HepG2 (cell line): ENCODE data around the gene SLC25A10. TPM values are rescaled to one million over a fixed set of nuclear protein-coding genes. Genes with fewer than 3 reads are reported as not detected.

Source experiments
- AKAP8 ChIP-seq: sonication (generic); formaldehyde crosslinking; IDR thresholded peaks from 2 replicates; pipeline ENCODE4 v1.5.1; 2020; ENCODE audit warnings: mild to moderate bottlenecking, missing genetic modification reagents
- ELF3 ChIP-seq: IDR thresholded peaks from 2 replicates; pipeline ENCODE4 v1.6.1; 2016; ENCODE audit warnings: missing genetic modification reagents, missing compliant biosample characterization
- GATAD1 ChIP-seq: IDR thresholded peaks from 2 replicates; pipeline ENCODE4 v1.6.1; 2016; ENCODE audit warnings: missing genetic modification reagents, missing compliant biosample characterization
- HNRNPLL ChIP-seq: fragments of 200-400 bp; formaldehyde crosslinking; IDR thresholded peaks from 2 replicates; pipeline ENCODE4 v1.6.1; 2017; ENCODE audit warnings: mild to moderate bottlenecking, low read depth, low read length; ENCODE audit not compliant: poor library complexity, severe bottlenecking
- IKZF4 ChIP-seq: sonication (generic); formaldehyde crosslinking; IDR thresholded peaks from 2 replicates; pipeline ENCODE4 v1.5.1; 2020; ENCODE audit warnings: borderline replicate concordance, mild to moderate bottlenecking, low read depth, missing genetic modification reagents; ENCODE audit errors: not compliant biosample characterization
- KAT7 ChIP-seq: IDR thresholded peaks from 2 replicates; pipeline ENCODE4 v1.6.1; 2018; ENCODE audit warnings: borderline replicate concordance, missing compliant biosample characterization
- KLF13 ChIP-seq: sonication (generic); formaldehyde crosslinking; IDR thresholded peaks from 2 replicates; pipeline ENCODE4 v1.4.0; 2020; ENCODE audit warnings: mild to moderate bottlenecking, missing genetic modification reagents
- MATR3 ChIP-seq: sonication (generic); formaldehyde crosslinking; IDR thresholded peaks from 2 replicates; pipeline ENCODE4 v1.4.0; 2020; ENCODE audit warnings: missing genetic modification reagents
- MED8 ChIP-seq: sonication (generic); formaldehyde crosslinking; IDR thresholded peaks from 2 replicates; pipeline ENCODE4 v1.8.1; 2023; ENCODE audit warnings: mild to moderate bottlenecking, missing genetic modification reagents; ENCODE audit not compliant: insufficient replicate concordance
- PHB2 ChIP-seq: fragments of 450-650 bp; IDR thresholded peaks from 2 replicates; pipeline ENCODE4 v1.6.1; 2018; ENCODE audit not compliant: partially characterized antibody
- PTBP1 ChIP-seq: fragments of 200-400 bp; formaldehyde crosslinking; IDR thresholded peaks from 2 replicates; pipeline ENCODE4 v1.6.1; 2018; ENCODE audit warnings: low read length, low read depth; ENCODE audit not compliant: poor library complexity, severe bottlenecking
- RXRB ChIP-seq: IDR thresholded peaks from 2 replicates; pipeline ENCODE4 v1.6.1; 2016; ENCODE audit warnings: borderline replicate concordance, missing genetic modification reagents, missing compliant biosample characterization
- ZNF10 ChIP-seq: sonication (generic); formaldehyde crosslinking; IDR thresholded peaks from 2 replicates; pipeline ENCODE4 v1.4.0; 2020; ENCODE audit warnings: mild to moderate bottlenecking, low read depth, missing genetic modification reagents, borderline replicate concordance
- ZNF207 ChIP-seq: fragments of 450-650 bp; IDR thresholded peaks from 2 replicates; pipeline ENCODE4 v1.6.1; 2016; ENCODE audit warnings: antibody characterized with exemption, borderline replicate concordance
- ZNF614 ChIP-seq: IDR thresholded peaks from 2 replicates; pipeline ENCODE4 v1.6.1; 2018; ENCODE audit warnings: missing biosample characterization, missing genetic modification reagents, inconsistent platforms, borderline replicate concordance
- ZNF773 ChIP-seq: sonication (generic); formaldehyde crosslinking; IDR thresholded peaks from 2 replicates; pipeline ENCODE4 v1.4.0; 2020; ENCODE audit warnings: missing genetic modification reagents, borderline replicate concordance
- ZNF775 ChIP-seq: sonication (generic); formaldehyde crosslinking; IDR thresholded peaks from 2 replicates; pipeline ENCODE4 v1.4.0; 2020; ENCODE audit warnings: missing genetic modification reagents, mild to moderate bottlenecking, moderate library complexity, borderline replicate concordance
- polyA plus RNA-seq, 8 experiments: library from polyadenylated mRNA; depleted of rRNA in 3 of 8; stranded (reverse) in 7 of 8; unstranded in 1 of 8; fragments of >200 nt; fragmentation: Illumina TruSeq in 4 of 8; extraction: Trizol in 4 of 8; gene quantifications; 2 replicates each; pipeline versions ENCODE4 v1.2.1 to v1.2.3, GENCODE V29; 2011 to 2016; ENCODE audit warnings: low read depth in 4 of 8, missing spikeins in 1 of 8, mixed read lengths in 1 of 8; ENCODE audit not compliant: insufficient read depth in 1 of 8
- total RNA-seq, 5 experiments: library from RNA; depleted of rRNA; stranded (reverse); fragments of >200 nt; fragmentation: Illumina TruSeq; extraction: Trizol; gene quantifications; 2 replicates each; pipeline ENCODE4 v1.2.3, GENCODE V29; 2016; ENCODE audit warnings: low read depth in 1 of 5
- TF ChIP-seq, protein P1 (sequence below): sonication (generic); formaldehyde crosslinking; IDR thresholded peaks from 2 replicates; pipeline ENCODE4 v1.5.0; 2020; ENCODE audit warnings: mild to moderate bottlenecking, missing genetic modification reagents
- TF ChIP-seq, protein P2 (sequence below): sonication (generic); formaldehyde crosslinking; IDR thresholded peaks from 2 replicates; pipeline ENCODE4 v1.8.0; 2022; ENCODE audit warnings: mild to moderate bottlenecking, missing genetic modification reagents, moderate library complexity
- TF ChIP-seq, protein P3 (sequence below): sonication (generic); formaldehyde crosslinking; IDR thresholded peaks from 2 replicates; pipeline ENCODE4 v1.5.0; 2020; ENCODE audit warnings: mild to moderate bottlenecking, missing genetic modification reagents, borderline replicate concordance

SLC25A10 gene
- total and polyA plus RNA-seq, 2 of the 13 experiments (the other 11 are each of a cell fraction or from before 2014, with no cell fraction given): 46.5 to 140 TPM

DNA sequence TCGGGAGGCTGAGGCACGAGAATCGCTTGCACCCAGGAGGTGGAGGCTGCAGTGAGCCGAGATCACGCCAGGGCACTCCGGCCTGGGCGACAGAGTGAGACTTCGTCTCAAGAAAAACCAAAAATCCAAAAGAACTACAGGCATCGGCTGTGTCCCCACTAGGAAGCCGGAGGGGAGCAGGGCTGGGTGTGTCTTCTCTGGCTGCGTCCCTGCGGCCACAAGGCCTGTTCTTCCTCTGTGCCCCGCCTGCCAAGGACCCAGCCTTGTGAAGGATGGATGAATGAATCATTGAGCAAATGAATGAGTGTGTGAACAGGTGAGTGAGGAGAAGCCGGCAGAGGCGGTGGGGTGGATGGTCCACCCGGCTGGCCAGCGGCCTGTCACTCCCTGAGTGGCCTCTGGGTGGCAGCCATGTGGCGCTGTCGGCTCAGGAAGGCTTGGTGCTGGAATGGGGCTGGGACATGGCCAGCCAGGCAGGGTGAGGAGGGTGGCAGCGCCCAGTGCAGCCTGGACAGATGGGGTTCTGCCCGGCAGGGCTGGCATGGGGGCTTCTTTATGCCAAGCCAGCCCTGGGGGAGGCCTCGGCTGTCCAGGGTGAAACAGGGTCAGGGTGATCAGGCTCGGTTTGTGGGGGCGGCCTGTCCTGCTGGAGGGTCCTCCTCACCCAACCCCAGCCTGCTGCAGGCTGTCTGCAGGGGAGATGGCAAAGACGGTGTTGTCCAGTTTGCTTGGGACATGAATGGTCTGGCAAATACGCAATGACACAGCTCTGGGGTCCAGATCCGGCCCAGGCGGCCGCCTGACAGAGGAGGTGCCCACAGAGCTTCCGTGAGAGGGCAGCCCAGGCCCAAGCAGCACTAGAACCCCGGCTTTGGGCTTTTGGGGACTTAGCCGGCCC, 21.7 kb downstream of the SLC25A10 start (continued):
- peak; percentile 50; the same call in 1 of the 2 replicates for TF ChIP-seq RXRB
- peak; percentile 77; the same call in 1 of the 2 replicates for TF ChIP-seq ZNF614
- TF ChIP-seq KLF13 (CRISPR knock-in tag): no peak
- TF ChIP-seq MATR3 (CRISPR knock-in tag): no peak
- TF ChIP-seq ZNF207: no peak
- TF ChIP-seq IKZF4 (CRISPR knock-in tag): no peak
- TF ChIP-seq, protein P1, sequence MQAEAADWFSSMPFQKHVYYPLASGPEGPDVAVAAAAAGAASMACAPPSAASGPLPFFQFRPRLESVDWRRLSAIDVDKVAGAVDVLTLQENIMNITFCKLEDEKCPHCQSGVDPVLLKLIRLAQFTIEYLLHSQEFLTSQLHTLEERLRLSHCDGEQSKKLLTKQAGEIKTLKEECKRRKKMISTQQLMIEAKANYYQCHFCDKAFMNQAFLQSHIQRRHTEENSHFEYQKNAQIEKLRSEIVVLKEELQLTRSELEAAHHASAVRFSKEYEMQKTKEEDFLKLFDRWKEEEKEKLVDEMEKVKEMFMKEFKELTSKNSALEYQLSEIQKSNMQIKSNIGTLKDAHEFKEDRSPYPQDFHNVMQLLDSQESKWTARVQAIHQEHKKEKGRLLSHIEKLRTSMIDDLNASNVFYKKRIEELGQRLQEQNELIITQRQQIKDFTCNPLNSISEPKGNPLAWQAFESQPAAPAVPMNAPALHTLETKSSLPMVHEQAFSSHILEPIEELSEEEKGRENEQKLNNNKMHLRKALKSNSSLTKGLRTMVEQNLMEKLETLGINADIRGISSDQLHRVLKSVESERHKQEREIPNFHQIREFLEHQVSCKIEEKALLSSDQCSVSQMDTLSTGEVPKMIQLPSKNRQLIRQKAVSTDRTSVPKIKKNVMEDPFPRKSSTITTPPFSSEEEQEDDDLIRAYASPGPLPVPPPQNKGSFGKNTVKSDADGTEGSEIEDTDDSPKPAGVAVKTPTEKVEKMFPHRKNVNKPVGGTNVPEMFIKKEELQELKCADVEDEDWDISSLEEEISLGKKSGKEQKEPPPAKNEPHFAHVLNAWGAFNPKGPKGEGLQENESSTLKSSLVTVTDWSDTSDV (CRISPR knock-in tag): no peak
- TF ChIP-seq ZNF775 (CRISPR knock-in tag): no peak
- TF ChIP-seq HNRNPLL: peak; percentile 35
- no peak for TF ChIP-seq PHB2
- TF ChIP-seq GATAD1 (CRISPR knock-in tag): peak; percentile 74
- no peak for TF ChIP-seq ZNF773 (CRISPR knock-in tag)
- peak; percentile 70; the same call in 1 of the 2 replicates for TF ChIP-seq AKAP8 (CRISPR knock-in tag)
- TF ChIP-seq MED8: no peak
- TF ChIP-seq, protein P2, sequence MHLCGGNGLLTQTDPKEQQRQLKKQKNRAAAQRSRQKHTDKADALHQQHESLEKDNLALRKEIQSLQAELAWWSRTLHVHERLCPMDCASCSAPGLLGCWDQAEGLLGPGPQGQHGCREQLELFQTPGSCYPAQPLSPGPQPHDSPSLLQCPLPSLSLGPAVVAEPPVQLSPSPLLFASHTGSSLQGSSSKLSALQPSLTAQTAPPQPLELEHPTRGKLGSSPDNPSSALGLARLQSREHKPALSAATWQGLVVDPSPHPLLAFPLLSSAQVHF (CRISPR knock-in tag): no peak
- TF ChIP-seq ELF3: peak; percentile 61; the same call in 1 of the 2 replicates
- TF ChIP-seq ZNF10 (CRISPR knock-in tag): no peak
- TF ChIP-seq, protein P3, sequence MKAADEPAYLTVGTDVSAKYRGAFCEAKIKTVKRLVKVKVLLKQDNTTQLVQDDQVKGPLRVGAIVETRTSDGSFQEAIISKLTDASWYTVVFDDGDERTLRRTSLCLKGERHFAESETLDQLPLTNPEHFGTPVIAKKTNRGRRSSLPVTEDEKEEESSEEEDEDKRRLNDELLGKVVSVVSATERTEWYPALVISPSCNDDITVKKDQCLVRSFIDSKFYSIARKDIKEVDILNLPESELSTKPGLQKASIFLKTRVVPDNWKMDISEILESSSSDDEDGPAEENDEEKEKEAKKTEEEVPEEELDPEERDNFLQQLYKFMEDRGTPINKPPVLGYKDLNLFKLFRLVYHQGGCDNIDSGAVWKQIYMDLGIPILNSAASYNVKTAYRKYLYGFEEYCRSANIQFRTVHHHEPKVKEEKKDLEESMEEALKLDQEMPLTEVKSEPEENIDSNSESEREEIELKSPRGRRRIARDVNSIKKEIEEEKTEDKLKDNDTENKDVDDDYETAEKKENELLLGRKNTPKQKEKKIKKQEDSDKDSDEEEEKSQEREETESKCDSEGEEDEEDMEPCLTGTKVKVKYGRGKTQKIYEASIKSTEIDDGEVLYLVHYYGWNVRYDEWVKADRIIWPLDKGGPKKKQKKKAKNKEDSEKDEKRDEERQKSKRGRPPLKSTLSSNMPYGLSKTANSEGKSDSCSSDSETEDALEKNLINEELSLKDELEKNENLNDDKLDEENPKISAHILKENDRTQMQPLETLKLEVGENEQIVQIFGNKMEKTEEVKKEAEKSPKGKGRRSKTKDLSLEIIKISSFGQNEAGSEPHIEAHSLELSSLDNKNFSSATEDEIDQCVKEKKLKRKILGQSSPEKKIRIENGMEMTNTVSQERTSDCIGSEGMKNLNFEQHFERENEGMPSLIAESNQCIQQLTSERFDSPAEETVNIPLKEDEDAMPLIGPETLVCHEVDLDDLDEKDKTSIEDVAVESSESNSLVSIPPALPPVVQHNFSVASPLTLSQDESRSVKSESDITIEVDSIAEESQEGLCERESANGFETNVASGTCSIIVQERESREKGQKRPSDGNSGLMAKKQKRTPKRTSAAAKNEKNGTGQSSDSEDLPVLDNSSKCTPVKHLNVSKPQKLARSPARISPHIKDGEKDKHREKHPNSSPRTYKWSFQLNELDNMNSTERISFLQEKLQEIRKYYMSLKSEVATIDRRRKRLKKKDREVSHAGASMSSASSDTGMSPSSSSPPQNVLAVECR: peak; percentile 66; the same call in 1 of the 2 replicates
- no peak for TF ChIP-seq PTBP1
- TF ChIP-seq KAT7: peak; percentile 51; the same call in 1 of the 2 replicates
